GM21717 (cell line): Measurements from ENCODE around the gene PMAIP1.
"Not testable (repeated sequence)": the region's sequence is repeated elsewhere in the genome, so short reads cannot be mapped to it uniquely, and the experiment has no call there.

Experiments used
- ATAC-seq: cut with Tn5 transposase; IDR thresholded peaks from one replicate; pipeline ENCODE4 v1.9.1; 2021; ENCODE audit warnings: mild to moderate bottlenecking, moderate library complexity; ENCODE audit not compliant: unreplicated experiment

The PMAIP1 gene

DNA sequence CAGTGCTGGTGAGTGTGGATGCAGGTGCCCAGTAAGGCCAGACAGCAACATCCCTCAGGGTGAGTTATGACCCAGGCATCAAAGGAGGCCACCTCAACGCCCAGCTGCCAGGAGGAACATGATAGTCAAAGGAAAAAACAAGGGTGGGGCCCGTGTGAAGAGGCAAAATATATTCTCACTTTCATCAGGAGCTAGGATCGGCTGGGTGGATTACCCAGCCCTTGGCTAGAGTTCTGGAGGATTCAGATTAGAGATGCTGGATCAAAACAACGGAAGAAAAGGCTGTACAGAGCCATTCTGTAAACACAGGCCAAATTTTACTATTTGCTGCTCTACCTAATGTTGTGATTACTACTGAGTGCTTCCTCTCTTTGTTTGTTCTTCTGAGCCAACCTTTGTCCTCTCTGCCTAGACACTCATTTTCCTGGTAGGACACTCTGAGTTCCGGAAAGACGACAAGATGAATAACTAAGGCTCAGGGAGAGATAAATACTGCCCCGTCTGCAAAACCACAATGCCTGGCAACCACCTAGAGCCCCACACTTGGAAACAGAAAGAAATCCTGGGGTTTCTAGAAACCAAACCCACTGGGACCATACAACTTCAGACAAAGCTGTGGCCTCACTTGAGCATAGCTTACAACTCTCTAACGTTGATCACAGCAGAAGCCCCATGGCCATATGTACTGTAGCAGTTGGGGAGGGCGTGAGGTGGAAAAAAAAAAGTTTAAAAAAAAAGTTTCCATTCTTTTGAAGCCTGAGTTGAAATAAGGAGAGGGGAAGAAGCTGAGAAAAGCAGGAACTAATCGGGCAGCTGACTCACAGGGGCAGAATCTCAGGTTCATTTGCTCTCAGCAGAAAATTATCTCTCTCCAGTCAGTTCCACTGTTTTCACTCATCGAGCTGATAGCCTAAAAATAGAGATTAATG is 17.8 kb upstream of the PMAIP1 start:
- ATAC-seq: peak; percentile 38

DNA sequence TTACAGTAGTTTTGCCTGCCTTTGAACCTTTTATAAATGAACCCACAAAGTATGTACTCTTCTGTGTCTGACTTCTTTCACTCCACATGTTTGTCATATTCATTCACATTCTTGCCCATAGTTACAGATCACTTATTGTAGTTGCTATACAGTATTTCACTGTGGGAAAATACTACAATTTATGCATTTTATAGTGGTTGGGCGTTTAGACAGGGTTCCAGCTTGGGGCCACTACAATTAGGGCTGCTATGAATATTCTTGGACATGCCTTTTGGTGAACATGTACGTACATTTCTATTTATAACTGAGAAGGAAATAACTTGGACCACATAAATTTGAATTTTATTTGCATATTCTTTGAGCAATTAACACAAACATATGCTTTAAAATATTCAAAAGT is 15.4 kb upstream of the PMAIP1 start:
- no peak for ATAC-seq

DNA sequence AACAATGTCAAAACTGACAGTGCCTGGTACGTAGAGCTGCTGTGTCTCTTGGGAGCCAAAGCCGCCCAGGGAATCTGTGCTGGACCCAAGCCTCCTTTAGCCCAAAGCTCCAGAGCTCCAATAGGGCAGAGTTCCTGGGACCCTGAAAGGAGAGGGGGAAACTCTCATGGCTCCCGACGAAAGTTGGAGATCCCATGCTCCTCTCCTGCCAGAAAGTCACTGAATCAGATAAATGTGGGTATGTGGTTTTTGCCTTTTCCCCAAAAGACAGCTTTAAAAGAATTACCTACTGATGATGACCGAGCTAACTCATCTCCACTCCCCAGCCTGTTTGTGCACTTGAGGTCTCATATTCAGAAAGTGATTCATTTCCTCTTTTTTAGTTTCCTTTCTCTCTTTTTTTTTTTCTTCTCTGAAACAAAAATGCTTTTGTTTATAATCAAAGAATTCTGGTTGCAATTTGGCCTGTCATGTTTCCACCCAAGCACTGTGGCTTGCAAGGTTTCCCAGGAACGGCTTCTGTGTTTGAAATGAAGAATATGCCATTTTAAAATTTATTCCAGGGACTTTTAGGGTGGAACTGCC is 14.1 kb upstream of the PMAIP1 start:
- peak; percentile 80 for ATAC-seq

DNA sequence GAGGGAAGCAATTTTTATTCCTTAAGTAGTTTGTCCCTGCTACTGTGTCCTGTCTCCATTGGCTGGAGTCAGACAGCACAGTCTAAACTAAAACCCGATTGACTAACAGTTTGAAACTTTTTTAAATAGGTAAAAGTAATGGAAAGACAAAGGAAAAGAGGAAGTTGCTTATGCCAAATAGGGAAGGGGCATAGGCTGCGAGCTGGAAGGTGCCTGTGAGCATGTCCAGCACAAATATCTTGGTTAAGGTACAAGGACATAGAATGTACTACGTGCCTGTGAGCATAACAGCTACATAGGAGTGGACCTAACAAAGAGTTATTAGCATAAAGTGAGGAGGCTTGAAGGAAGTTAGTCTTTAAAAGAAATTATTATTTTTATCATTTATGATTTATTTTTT is 13.4 kb upstream of the PMAIP1 start:
- ATAC-seq: not testable (repeated sequence)

DNA sequence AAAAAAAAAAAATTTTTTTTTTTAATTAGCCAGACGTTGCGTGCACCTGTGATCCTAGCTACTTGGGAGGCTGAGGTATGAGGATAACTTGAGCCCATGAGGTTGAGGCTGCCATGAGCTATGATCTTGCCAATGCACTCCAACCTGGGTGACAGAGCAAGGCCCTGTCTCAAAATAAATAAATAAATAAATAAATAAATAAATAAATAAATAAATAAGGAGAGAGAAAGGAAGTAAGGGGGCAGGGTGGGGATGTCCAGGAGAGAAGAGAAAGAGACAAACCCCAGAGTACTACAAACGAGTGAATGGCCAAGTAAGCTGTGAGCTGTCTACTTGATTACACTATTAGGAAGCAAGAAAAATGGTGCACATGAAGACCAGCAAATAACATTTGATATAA is 7.7 kb upstream of the PMAIP1 start:
- no peak for ATAC-seq

DNA sequence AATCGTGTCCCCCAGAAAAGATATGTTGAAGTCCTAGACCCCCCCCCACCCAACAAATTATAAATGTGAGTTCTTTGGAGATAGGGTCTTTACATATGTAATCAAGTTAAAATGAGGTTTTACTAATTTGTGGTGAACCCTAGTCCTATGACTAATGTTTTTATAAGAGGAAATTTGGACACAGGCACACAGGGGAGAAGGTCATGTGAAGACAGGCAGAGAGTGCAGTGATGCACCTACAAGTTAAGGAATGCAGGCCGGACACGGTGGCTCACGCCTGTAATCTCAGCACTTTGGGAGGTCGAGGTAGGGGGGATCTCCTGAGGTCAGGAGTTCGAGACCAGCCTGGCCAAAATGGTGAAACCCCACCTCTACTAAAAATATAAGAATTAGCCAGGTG is 5.8 kb upstream of the PMAIP1 start:
- ATAC-seq: no peak

DNA sequence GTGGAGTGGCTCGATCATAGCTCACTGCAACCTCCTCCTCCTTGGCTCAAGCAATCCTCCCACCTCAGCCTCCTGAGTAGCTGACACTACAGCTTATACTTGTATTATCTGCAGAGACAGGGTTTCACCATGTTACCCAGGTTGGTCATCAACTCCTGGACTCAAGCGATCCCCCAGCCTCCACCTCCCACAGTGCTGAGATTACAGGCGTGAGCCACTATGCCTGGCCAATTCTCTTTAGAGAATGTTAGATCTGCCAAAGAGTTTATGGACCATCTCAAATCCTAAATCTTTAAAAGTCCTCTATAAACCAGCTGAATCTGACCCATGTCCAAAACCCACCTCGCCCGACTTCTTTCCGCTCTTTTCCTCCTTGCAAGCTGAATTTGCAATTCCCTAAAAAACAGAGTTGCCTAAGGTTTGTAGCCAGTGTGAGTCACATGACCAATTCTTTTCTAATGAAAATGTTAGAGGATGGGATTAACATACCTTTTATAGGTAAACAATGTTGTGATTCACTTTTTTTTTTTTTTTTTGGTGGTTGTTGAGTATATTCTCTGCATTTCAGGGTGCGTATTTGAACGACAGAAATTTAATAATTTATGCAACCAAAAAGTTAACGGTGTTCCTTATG is 2.4 kb upstream of the PMAIP1 start:
- no peak for ATAC-seq

DNA sequence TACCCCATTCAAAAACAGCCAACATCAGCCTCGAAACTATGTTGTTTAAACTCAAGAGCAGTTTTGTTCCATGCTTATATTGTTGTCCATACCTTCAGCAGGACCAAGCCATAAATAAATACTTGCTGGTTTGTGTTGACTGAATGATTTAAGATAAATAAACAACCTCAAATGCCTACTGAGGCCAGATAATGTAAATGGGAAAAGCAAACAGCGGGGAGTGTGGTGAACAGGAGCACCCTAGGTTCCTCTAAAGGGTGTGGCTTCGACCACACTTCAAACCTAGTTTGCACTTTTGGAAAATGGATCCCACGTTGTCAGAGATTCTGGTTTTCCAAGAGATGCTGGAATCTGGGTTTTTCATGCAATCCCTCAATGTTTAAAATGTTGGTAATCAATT is 1.7 kb upstream of the PMAIP1 start:
- no peak for ATAC-seq

DNA sequence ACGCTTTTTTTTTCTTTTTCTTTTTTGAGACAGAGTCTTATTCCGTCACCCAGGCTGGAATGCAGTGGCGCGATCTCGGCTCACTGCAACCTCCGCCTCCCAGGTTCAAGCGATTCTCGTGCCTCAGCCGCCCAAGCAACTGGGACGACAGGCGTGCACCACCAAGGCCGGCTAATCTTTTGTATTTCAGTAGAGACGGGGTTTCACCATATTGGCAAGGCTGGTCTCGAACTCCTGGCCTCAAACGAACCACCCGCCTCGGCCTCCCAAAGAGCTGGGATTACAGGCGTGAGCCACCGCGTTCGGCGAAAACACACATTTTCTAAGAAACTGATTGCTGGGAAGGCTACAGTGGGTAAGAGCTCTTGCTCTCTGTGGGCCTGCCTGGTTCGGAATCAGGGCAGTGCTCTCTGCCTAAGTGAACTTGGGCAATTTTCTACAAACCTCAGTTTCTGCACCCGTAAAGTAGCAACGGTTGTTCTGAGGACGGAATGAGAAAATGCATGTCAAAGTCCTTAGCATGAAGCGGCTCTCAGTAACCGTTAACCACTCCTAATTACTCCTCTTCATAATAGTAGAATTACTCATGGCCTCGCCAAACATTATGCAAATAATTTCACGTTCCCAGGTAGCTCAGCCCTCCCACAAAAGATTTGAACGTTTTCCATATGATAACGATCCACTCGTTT is 1.0 kb upstream of the PMAIP1 start:
- no peak for ATAC-seq

DNA sequence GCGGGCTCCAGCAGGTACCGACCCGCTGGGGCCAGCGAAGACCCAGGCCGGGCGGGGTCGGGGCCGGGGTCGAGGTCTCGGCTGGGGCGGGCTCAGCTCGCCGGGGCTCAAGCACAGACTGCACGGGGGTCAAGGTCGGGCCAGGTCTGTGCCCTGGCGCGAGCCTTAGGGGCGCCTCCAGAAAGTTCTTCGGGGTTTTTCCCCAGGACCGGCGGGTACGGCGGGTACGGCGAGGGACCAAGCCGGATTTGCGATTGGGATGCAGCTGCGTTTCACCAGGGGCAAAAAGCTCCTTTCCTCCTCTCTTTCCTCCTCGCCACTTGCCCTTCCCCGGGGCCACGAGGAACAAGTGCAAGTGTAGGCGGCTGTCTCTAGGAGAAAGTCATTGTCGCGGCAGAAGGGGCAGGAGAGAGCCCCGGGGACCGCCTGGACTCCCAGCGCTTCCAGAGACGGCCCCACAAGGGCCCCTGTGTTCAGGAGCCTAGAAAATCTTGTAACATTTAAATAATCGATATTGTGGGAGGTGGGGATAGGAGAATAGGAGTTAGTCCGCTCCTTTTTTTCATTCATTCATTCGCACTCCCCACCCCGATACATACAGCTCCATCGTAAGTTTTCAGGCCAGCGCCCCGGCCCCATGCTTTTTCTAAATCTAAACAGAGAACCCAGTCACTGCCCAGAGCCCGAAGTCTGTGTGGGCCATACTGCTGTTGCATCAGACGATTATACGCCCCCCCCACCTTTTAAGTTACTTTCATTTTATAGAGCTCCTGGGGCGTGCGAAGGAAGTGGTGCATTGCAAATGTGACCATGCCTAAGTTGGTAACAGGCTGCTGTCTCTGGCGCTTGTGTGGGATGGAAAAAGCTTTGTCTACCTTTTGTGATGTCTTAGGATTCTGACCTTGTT is 679 bp downstream of the PMAIP1 start:
- peak; percentile 29 for ATAC-seq

DNA sequence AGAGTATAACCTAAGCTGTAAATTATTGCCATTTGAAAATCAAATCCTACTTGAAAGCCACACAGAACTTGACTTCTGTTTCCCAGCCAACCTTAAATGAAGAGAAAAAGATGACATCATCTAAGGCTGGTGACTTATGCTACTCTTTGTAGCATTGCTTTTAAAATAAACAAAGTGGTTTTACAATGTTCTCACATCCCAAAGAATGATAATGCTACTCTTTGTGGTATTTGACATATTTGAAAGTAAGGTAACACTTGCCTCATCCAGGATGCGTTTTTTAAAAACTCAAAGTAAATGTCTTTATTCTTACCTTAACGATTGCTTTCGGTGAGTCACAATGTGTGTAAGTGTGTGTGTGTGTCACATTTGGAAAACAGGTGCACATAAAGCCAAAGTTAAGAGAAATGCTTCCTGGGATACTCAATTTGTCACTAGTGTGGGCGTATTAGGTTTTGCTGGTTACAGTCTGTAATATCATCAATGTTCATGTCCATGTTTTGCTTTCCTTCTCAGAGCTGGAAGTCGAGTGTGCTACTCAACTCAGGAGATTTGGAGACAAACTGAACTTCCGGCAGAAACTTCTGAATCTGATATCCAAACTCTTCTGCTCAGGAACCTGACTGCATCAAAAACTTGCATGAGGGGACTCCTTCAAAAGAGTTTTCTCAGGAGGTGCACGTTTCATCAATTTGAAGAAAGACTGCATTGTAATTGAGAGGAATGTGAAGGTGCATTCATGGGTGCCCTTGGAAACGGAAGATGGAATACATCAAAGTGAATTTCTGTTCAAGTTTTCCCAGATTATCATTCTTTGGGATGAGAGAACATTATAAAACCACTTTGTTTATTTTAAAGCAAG is 2.6 kb downstream of the PMAIP1 start:
- no peak for ATAC-seq

DNA sequence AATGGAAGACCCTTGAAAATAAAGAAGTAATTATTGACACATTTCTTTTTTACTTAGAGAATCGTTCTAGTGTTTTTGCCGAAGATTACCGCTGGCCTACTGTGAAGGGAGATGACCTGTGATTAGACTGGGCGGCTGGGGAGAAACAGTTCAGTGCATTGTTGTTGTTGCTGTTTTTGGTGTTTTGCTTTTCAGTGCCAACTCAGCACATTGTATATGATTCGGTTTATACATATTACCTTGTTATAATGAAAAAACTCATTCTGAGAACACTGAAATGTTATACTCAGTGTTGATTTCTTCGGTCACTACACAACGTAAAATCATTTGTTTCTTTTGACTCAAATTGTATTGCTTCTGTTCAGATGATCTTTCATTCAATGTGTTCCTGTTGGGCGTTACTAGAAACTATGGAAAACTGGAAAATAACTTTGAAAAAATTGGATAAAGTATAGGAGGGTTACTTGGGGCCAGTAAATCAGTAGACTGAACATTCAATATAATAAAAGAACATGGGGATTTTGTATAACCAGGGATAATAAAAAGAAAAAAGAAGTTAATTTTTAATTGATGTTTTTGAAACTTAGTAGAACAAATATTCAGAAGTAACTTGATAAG is 3.3 kb downstream of the PMAIP1 start:
- ATAC-seq: no peak

DNA sequence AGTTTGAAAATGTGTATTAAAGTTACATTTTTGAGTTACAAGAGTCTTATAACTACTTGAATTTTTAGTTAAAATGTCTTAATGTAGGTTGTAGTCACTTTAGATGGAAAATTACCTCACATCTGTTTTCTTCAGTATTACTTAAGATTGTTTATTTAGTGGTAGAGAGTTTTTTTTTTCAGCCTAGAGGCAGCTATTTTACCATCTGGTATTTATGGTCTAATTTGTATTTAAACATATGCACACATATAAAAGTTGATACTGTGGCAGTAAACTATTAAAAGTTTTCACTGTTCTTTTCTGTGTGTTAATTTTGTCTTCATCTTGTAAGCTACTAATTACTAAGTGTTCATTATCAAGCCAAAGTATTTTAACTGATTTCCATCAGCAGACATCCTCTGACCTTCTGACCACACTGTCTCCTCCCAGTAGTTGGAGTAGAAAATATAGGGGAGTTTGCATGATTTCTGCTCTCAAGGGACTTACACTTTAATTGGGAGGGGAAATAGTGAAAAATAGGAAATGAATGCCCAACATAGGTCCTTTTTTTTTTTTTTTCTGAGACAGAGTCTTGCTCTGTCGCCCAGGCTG is 4.3 kb downstream of the PMAIP1 start:
- no peak for ATAC-seq

DNA sequence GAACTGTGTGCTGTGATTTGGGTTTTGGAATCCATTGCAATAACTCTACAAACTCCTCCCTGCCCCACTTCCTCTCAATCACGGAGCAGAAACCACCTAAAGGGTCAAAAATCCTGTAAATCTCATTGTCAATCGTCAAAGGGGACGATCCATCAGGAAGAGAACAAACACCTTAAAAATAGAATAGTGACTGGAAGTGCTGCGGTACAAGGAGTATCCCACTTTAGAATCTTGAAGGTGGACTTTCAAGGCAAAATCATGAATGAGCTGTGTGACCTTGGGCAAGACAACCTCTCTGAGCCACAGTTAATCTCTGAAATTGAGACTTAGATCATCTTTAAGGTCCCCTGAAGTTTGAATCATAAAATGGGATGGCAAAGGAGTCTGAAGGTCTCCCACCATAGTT is 5.9 kb downstream of the PMAIP1 start:
- ATAC-seq: no peak

DNA sequence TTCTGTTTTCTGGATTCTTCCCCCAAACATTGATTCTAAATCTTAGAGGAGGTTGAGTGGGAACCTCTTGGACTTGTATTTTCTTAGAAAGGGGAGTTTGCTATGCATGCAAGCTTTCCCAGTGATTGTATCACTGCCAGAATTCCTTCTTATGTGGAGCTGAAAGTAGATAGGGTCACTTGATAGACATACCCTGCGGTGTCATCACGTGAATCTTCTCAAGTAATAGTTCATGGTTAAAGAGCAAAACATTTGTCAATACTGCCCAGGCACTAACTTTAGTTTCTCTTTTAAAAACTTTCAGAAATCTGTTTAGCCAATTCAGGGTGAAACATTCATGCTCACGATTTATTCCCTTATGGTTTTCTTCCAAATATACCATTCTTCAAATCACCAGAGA is 6.4 kb downstream of the PMAIP1 start:
- ATAC-seq: no peak

DNA sequence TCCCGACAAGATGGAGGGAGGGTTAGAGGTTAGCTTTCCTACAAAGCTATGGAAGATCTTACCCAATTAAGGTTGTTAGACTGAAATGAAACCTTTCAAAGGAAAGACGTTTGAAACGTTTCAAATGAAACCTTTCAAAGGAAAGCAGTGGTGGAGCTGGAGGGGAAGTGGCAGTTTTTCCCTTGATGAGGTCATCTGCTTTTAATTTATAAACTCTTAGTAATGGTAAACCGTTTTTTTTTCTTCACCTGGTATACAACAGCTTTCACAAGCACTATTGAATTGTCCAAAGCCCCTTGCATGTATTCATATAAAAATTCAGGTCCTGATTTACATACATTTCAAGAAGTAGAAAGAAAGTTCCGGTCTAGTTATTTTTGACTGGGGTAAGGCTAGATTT is 7.4 kb downstream of the PMAIP1 start:
- no peak for ATAC-seq

DNA sequence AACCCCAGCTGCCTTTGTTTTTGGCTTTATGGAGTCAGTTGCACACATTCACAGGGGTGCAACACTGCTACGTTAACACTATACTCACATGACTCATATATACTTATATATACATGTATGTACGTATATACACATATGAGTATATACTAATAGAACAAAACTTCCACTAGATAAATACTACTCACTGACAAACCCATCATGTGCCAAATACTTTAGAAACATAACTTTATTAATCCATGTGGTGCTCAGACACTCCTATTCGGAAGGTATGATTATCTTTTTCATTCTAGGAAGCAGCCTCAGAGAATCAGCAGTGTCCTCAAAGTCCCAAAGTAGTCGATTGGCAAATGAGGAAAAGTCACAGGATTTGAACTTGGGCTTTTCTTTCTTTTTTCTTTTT is 7.9 kb downstream of the PMAIP1 start:
- no peak for ATAC-seq

DNA sequence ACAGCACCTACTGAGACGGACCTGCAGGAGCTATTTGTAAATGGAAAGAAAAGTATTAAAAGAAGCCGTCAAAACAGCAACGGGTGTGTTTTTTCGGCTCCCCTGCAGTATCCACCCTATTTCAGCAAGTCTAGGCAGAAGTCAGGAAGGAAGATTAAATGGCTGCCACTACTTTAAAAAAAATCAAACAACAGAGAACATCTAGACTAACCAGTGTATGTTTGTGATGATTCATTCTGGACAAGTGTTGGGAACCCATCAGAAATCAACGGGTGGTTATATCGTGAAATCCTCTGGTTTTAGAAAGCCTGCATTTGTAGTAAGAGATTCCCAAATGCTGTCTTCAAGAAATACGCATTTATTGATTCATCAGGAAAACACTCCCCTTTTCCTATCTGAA is 9.0 kb downstream of the PMAIP1 start:
- no peak for ATAC-seq
